Sigmoid colon (tissue), 4 donors: ENCODE results near the gene TMEM94.

ENCODE experiments used
- CTCF ChIP-seq, 4 experiments: fragments of 450-650 bp in 3 of 4; fragments of 200-600 bp in 1 of 4; IDR thresholded peaks; one replicate each; pipeline ENCODE4 v1.5.1; 2016 to 2019; ENCODE audit warnings: antibody characterized with exemption in 4 of 4, mild to moderate bottlenecking in 3 of 4, moderate library complexity in 2 of 4
- EP300 ChIP-seq, 4 donors: sonication (generic); formaldehyde crosslinking; IDR thresholded peaks; one replicate each; pipeline ENCODE4 v1.6.1; 2017; ENCODE audit warnings: antibody characterized with exemption in 4 of 4
- POLR2A ChIP-seq, 2 donors: fragments of 450-650 bp; IDR thresholded peaks; one replicate each; pipeline ENCODE4 v1.6.1; 2016; ENCODE audit warnings: antibody characterized with exemption in 2 of 2, mild to moderate bottlenecking in 2 of 2, moderate library complexity in 2 of 2
- POLR2AphosphoS5 ChIP-seq, 4 donors: sonication (generic); formaldehyde crosslinking; IDR thresholded peaks; one replicate each; pipeline ENCODE4 v1.6.1; 2017; ENCODE audit warnings: antibody characterized with exemption in 4 of 4

GRCh38 chr17:75525806-75526554 lies 69.5 kb downstream of the TMEM94 start:
- TF ChIP-seq CTCF (IDR thresholded peaks at IDR 0.05) (no peak), POLR2A (IDR thresholded peaks at IDR 0.05) (no peak), POLR2AphosphoS5 (IDR thresholded peaks at IDR 0.05) (no peak), EP300 (IDR thresholded peaks at IDR 0.05) (no peak)
